ENCODE data around the gene GNPDA1.

GRCh38 chr5:142040285-142040684 is 27.5 kb upstream of the GNPDA1 start:
- TF ChIP-seq CTCF (conservative IDR thresholded peaks at IDR 0.05) (no peak), ZFX (IDR thresholded peaks at IDR 0.05) (no peak)

Measured in C4-2B (cell line).